OCI-LY1 (cell line): ENCODE results near the gene SDK2.

Experiments used
- H2AFZ ChIP-seq: fragments of 200-600 bp; sonication (generic), shearing (Covaris generic); 2 replicates; pipeline ENCODE4 v1.6.0; 2014; ENCODE audit warnings: antibody characterized with exemption, mild to moderate bottlenecking, low read length
- H3F3A ChIP-seq: fragments of 200-600 bp; sonication (generic), shearing (Covaris generic); 2 replicates; pipeline ENCODE4 v1.6.0; 2014; ENCODE audit warnings: mild to moderate bottlenecking, antibody characterized with exemption, low read length, moderate library complexity; ENCODE audit not compliant: insufficient read depth
- H3K27ac ChIP-seq: fragments of 200-600 bp; sonication (generic); 2 replicates; pipeline ENCODE4 v1.5.1; 2014; ENCODE audit warnings: low read length, mixed run types, mild to moderate bottlenecking, low read depth; ENCODE audit not compliant: poor library complexity, severe bottlenecking
- H3K27me3 ChIP-seq: fragments of 200-600 bp; sonication (generic); 2 replicates; pipeline ENCODE4 v1.6.0; 2014; ENCODE audit warnings: antibody characterized with exemption, mild to moderate bottlenecking, low read length, moderate library complexity; ENCODE audit not compliant: insufficient read depth
- H3K36me3 ChIP-seq: fragments of 200-600 bp; sonication (generic); 2 replicates; pipeline ENCODE4 v1.6.1; 2014; ENCODE audit warnings: mild to moderate bottlenecking, antibody characterized with exemption, low read length, moderate library complexity, mixed read lengths; ENCODE audit not compliant: insufficient read depth
- H3K4me1 ChIP-seq: fragments of 200-600 bp; sonication (generic); 2 replicates; pipeline ENCODE4 v1.5.1; 2014; ENCODE audit warnings: mild to moderate bottlenecking, low read length, moderate library complexity; ENCODE audit not compliant: insufficient read depth, severe bottlenecking
- H3K4me2 ChIP-seq: fragments of 200-600 bp; sonication (generic), shearing (Covaris generic); 2 replicates; pipeline ENCODE4 v1.6.1; 2014; ENCODE audit warnings: low read length
- H3K4me3 ChIP-seq: fragments of 200-600 bp; sonication (generic); 2 replicates; pipeline ENCODE4 v1.5.1; 2014; ENCODE audit warnings: low read length, low read depth, mild to moderate bottlenecking, mixed read lengths; ENCODE audit not compliant: poor library complexity, severe bottlenecking
- H3K79me2 ChIP-seq: fragments of 200-600 bp; shearing (Covaris generic); 2 replicates; pipeline ENCODE4 v1.6.1; 2016; ENCODE audit warnings: mixed run types, low read length, mixed read lengths; ENCODE audit not compliant: insufficient read depth
- H3K9ac ChIP-seq: fragments of 200-600 bp; sonication (generic), shearing (Covaris generic); 2 replicates; pipeline ENCODE4 v1.6.1; 2014; ENCODE audit warnings: mild to moderate bottlenecking, low read length, mixed read lengths
- H3K9me2 ChIP-seq: fragments of 200-600 bp; sonication (generic), shearing (Covaris generic); 2 replicates; pipeline ENCODE4 v1.6.1; 2014; ENCODE audit warnings: low read depth, mild to moderate bottlenecking, low read length, mixed read lengths
- H3K9me3 ChIP-seq: fragments of 200-600 bp; shearing (Covaris generic); 2 replicates; pipeline ENCODE4 v1.6.1; 2014; ENCODE audit warnings: low read length, mixed read lengths
- H4K20me1 ChIP-seq: fragments of 200-600 bp; sonication (generic), shearing (Covaris generic); 2 replicates; pipeline ENCODE4 v1.6.0; 2016; ENCODE audit warnings: mild to moderate bottlenecking, low read length; ENCODE audit not compliant: insufficient read depth
- CTCF ChIP-seq: fragments of 200-600 bp; sonication (generic), shearing (Covaris generic); IDR thresholded peaks from 2 replicates; pipeline ENCODE4 v1.5.1; 2017; ENCODE audit warnings: mild to moderate bottlenecking, antibody characterized with exemption, low read length, moderate library complexity, mixed read lengths
- EZH2 ChIP-seq: fragments of 200-600 bp; sonication (generic), shearing (Covaris generic); IDR thresholded peaks from 2 replicates; pipeline ENCODE4 v1.8.0; 2017; ENCODE audit warnings: borderline replicate concordance, mixed run types, mild to moderate bottlenecking, antibody characterized with exemption, low read length, moderate library complexity, mixed read lengths

Gene SDK2

DNA sequence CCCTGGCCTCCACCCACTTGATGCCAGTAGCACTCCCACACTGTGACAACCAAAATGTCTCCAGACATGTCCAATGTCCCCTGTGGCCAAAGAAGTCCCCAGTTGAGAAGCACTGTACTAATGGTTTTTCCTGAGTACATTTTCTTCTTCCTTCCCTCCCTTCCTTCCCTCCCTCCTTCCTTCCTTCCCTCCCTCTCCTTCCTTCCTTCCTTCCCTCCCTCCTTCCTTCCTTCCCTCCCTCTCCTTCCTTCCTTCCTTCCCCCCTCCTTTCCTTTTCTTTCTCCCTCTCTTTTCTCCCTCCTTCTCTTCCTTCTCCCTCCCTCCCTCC lies 255.7 kb downstream of the SDK2 start:
- H3F3A ChIP-seq = no peaks in the 10 kb centered on the region
- no peaks in the 10 kb centered on the region for H3K79me2 ChIP-seq
- no peak for TF ChIP-seq CTCF
- TF ChIP-seq EZH2 = no peak
- no peaks in the 10 kb centered on the region for H3K4me1 ChIP-seq
- no peak overlapping the region for H3K4me2 ChIP-seq
- no peaks in the 10 kb centered on the region for H4K20me1 ChIP-seq
- no peak overlapping the region for H3K27ac ChIP-seq
- no peak overlapping the region for H2AFZ ChIP-seq
- H3K9me2 ChIP-seq = no peaks in the 10 kb centered on the region
- no peaks in the 10 kb centered on the region for H3K36me3 ChIP-seq
- H3K9ac ChIP-seq = no peak overlapping the region
- H3K9me3 ChIP-seq = no peaks in the 10 kb centered on the region
- peaks cover 3% of the 10 kb centered on the region; the same call in 1 of the 2 replicates for H3K27me3 ChIP-seq
- H3K4me3 ChIP-seq = no peak overlapping the region

DNA sequence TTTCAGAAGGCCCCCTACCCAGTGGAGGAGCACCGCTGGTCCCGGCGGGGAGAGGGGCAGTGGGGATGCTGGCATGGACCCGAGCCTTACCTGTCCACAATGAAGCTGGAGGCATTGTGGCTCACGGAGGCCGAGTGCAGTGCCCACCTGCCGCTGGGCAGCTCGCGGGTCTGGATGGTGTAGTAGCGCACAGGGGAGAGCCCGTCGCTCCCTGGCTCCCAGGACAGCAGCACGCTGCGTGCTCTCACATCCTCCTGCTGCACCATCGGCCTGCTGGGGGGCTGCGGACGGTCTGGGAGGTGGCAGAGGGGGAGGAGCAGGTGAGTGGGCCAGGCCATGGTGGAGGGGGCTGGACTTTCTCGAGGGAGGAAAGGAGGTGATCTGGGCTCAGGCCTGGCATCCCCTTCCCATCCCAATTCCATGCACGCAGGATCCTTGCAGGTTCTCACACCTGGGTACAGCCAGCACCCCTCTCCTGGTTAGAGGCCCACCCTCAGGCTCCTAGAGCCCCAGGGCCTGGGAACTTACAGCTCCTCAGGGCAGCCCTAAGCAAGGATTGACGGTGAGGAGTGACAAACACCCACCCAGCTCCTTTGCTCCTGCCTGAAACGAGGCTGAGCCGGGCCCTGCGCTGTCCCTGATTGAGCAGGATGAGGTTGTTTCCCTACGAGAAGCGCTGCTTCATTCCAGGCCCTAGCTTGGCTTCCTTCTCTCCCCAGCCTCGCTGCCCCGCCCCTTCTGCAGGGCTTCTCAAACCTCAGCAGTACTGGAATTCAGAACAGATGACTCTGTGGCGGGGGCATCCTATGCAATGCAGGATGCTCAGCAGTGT lies 256.3 kb downstream of the SDK2 start:
- Histone ChIP-seq H3K9me2 (no peaks in the 10 kb centered on the region), H3K9ac (no peak overlapping the region), H3K4me3 (no peak overlapping the region), H3K27ac (no peak overlapping the region), H3F3A (no peaks in the 10 kb centered on the region), H3K9me3 (no peaks in the 10 kb centered on the region), H3K79me2 (no peaks in the 10 kb centered on the region), H4K20me1 (no peaks in the 10 kb centered on the region), H3K27me3 (peaks cover 3% of the 10 kb centered on the region; the same call in 1 of the 2 replicates), H3K36me3 (no peaks in the 10 kb centered on the region), H3K4me1 (no peaks in the 10 kb centered on the region), H3K4me2 (no peak overlapping the region), H2AFZ (no peak overlapping the region)
- no peak for TF ChIP-seq EZH2

DNA sequence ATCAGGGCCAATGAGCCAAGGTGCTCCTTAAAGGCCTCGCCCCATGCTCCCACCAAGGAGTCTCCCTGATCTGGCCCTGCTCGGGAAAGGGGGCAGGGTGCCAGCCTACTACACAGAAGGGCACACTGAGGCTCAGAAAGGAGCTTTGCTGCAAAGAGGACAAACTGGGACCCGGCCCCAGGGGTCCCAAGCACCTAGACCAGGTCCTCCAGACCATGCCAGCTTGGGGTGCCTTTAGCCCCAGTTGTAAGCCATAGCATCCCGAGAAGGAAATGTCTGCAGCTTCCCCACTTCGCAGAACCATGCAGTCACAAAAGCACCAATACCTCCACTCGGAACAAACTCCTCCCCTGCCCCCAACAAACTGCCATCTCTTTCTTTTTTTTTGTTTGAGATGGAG lies 257.7 kb downstream of the SDK2 start:
- peaks cover 3% of the 10 kb centered on the region; the same call in 1 of the 2 replicates for H3K27me3 ChIP-seq
- H3K79me2 ChIP-seq = no peaks in the 10 kb centered on the region
- no peaks in the 10 kb centered on the region for H3F3A ChIP-seq
- H3K27ac ChIP-seq = no peak overlapping the region
- no peaks in the 10 kb centered on the region for H3K36me3 ChIP-seq
- H3K4me1 ChIP-seq = no peaks in the 10 kb centered on the region
- H4K20me1 ChIP-seq = no peaks in the 10 kb centered on the region
- no peaks in the 10 kb centered on the region for H3K9me3 ChIP-seq
- H3K4me2 ChIP-seq = no peak overlapping the region
- H3K9me2 ChIP-seq = no peaks in the 10 kb centered on the region
- no peak overlapping the region for H2AFZ ChIP-seq
- no peak overlapping the region for H3K9ac ChIP-seq
- no peak overlapping the region for H3K4me3 ChIP-seq
- TF ChIP-seq CTCF (no peak), EZH2 (no peak)

GRCh38 chr17:73384926-73385325 lies 259.3 kb downstream of the SDK2 start:
- Histone ChIP-seq H3K4me2 (no peak overlapping the region), H3K27me3 (no peaks in the 10 kb centered on the region), H3K9ac (no peak overlapping the region), H4K20me1 (no peaks in the 10 kb centered on the region), H3K36me3 (no peaks in the 10 kb centered on the region), H3K4me3 (no peak overlapping the region), H2AFZ (no peak overlapping the region), H3K9me3 (no peaks in the 10 kb centered on the region), H3K4me1 (no peaks in the 10 kb centered on the region), H3F3A (no peaks in the 10 kb centered on the region), H3K27ac (no peak overlapping the region), H3K9me2 (no peaks in the 10 kb centered on the region), H3K79me2 (no peaks in the 10 kb centered on the region)
- TF ChIP-seq CTCF (no peak), EZH2 (no peak)
